GM21515 (cell line): ENCODE results near the gene PPP1CA.

Experiments
- ATAC-seq: cut with Tn5 transposase; IDR thresholded peaks from one replicate; pipeline ENCODE4 v1.9.1; 2021; ENCODE audit not compliant: unreplicated experiment

PPP1CA gene

GRCh38 chr11:67418476-67419281 is 17.0 kb upstream of the PPP1CA start:
- no peak for ATAC-seq

- ATAC-seq = no peak
These were observed 15.8 kb upstream of the PPP1CA start for GRCh38 chr11:67417425-67417824.

DNA sequence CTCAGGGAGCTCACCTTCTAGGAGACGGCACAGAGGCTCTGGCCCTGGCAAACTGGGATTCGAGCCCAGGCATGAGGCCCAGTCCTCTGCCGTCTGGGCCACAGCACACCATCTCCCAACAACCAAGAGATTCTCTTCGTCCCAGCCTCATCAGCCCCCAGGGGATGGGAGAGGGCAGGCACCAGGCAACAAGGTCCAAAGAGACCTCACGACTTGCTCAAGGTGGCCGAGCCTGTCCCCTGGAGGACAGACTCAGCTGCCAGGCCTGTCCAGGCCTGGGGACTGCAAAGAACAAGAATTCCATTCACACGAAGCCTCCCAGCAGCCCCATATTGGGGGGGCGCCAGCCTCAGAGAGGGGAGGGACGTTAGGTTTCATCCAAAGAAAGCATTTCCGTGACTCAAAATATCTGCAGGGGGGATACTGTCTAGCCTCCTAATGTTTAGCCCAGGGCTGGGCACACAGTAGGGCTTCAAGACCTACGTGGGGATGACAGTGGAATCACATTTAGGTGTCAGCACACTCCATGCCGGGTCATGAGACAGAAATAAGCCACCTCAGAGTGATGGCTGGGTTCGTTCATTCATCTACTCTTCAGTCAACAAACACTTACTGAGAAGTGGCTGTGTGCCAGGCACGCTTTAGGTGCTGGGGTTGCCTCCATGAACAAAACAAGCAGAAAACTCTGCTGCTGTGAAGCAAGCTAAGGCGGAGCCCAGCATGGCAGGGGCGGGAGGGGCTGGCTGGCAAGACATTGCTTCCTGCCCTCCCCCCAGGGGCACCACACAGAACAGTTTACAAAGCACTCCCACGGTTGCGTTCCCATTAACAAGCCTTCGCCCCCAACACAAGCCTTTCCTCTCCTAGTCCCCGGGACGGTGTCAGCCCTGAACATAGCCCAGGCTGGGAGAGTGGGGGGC is 15.0 kb upstream of the PPP1CA start:
- no peak for ATAC-seq

DNA sequence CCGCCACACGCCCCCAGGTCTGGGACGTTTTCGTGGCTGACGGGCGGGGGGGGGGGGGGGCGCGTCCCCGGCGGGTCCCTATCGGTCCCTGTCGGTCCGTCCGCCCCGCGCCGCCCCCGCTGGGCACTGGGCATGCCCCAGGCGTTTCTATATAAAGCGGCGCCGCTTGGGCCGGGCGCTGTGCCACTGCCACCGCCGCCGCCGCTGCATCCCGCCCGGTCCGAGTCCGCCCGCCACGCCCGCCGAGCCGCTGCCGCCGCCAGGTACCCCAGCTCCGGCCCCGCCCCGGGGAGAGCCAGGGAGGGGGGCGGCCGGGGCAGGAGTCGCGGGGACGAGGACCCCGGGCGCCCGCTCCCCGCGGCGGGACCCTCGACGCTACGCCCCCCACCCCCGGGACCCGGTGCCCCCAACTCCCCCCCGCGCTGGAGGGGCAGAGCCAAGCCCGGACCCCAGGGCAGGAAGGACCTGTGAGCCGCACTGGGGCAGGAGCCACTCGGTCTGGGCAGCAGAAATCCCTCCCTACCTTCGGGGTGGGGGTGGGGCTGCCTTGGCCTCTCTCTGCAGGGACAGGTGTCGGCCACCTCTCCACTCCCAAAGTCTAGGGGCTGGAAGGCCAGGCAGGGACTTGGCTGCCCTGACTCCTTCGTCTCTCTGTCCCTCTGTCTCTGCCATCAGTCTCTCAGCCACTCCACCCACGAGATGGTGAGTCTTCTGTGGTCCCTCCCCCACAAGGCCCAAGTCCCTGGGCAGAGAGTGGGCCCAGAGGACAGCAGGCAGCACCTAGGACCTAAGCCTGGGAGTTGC is 14.0 kb upstream of the PPP1CA start, which contains the start of gene CARNS1:
Gene CARNS1, plus strand, starts transcription at position 178 of the 804 bp plus-strand sequence. Its CDS starts 522 bp downstream, at position 700.
- ATAC-seq = no peak

GRCh38 chr11:67413266-67413849 is 11.7 kb upstream of the PPP1CA start:
- no peak for ATAC-seq

DNA sequence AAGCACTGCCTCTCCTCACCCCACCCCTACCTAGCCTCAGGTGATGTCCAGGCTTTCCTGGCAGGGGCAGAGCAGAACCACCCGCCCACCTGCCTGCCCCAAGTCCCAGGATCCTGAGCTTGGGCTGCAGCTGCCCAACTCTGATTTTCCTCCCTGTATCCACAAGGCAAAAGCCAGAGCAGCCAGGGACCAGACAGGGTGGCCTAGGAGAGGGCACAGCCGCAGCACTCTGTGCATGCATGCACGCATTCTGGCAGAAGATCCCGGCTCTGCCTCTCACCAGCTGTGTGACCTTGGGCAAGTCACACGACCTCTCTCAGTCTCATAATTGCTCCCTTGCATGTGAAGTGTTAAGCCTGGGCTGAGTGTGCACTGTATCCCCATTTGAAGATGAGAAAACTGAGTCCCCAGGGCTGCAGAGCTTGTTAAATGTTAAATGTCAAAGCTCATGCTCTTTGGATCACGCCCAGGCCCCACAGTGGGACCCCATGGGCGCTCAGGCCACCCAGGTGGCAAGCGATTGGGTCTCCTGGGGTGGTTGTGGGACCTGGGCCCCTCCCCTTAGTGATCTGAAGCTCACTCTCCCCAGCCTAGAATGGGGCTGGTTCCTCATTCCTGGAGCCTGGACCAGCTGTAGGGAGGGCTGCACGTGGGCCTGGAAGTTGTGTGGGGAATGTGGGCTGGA is 11.0 kb upstream of the PPP1CA start:
- ATAC-seq = no peak

- no peak for ATAC-seq
These were observed 10.1 kb upstream of the PPP1CA start for GRCh38 chr11:67411785-67412152.

GRCh38 chr11:67410984-67411784 is 9.5 kb upstream of the PPP1CA start:
- ATAC-seq = no peak

DNA sequence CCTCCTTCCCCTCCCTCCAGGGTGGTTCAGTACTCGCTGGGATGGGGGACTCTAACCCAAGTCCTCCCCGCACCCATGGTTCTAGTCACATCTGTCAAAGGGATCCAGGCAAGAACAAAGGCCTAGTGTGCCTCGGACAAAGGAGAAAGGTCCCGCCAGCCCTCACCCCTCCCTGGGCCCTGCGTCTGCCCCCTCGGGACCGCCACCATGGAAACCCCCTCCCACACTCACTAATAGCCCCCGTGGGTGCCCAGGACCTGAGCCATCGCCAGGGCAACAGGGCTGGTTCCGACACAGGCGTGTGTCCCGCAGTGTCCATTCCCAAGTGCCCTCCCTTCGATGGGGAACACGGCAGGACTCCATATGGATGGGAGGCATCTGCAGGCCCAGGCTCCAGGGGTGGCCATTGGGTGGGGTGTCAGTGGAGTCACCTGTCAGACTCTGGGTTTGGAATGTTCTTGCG is 8.7 kb upstream of the PPP1CA start:
- ATAC-seq = no peak

- no peak for ATAC-seq
These were observed 8.2 kb upstream of the PPP1CA start for GRCh38 chr11:67409781-67410368.

GRCh38 chr11:67409261-67409666 is 7.6 kb upstream of the PPP1CA start:
- ATAC-seq = peak; percentile 39

GRCh38 chr11:67408437-67409200 is 7.0 kb upstream of the PPP1CA start:
- ATAC-seq = no peak

DNA sequence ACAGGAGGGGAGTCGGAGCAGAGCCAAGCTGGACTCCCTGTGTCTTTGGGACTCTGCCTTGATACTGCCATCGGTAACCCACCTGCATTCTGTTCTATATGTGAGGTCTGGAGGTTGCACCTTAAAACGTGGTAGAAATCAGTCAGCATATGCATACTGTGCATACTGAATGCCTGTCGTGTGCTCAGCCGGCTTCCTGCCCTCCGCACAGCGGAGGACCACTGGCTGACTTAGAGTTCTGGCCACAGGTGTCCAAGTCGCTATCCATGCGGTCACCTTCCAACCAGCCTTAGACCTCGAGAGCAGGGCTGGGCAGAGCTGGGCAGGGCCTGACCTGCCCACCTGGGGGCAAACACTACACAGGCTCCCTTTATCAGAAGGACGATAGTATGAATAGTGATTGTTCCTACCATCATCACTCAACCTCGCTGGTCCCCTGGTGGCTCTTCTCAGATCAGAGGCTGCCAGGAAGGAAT is 6.1 kb upstream of the PPP1CA start:
- no peak for ATAC-seq

GRCh38 chr11:67406969-67407687 is 5.5 kb upstream of the PPP1CA start:
- ATAC-seq = no peak

DNA sequence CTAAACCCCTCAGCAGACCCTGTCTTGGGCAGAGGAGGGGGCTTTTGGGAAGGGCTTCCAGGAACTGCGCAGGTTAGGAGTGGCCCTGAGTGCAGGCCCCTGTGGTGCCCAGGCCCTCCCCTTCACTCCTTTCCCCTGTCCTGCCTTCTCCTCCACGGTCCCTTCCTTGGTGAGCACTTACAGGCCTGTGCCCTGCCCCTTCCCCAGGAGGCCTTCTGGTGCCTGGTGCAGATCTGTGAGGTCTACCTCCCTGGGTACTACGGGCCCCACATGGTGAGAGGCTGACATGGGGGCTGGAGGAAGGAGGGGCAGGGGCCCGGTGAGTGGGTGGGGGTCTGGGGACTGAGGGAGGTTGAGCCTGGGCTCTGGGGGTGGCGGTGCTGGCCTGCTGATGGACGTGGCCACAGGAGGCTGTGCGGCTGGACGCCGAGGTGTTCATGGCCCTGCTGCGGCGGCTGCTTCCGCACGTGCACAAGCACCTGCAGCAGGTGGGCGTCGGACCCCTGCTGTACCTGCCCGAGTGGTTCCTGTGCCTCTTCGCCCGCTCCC is 4.8 kb upstream of the PPP1CA start:
- ATAC-seq = no peak

- no peak for ATAC-seq
These were observed 4.2 kb upstream of the PPP1CA start for GRCh38 chr11:67405688-67406339.

GRCh38 chr11:67405196-67405567 is 3.5 kb upstream of the PPP1CA start:
- no peak for ATAC-seq
